ENCODE data around the gene MAP1A. TPM values are rescaled to one million over a fixed set of nuclear protein-coding genes. Genes with fewer than 3 reads are reported as not detected.
A peak's percentile ranks its signal among the peaks of the same experiment; 100 is the strongest.

Gene MAP1A
- total and polyA plus RNA-seq, 12 donors, result 3.4 to 139 (median 45.5) TPM

- DNase-seq (no peak), ATAC-seq (no peak)
- Histone ChIP-seq H3K4me1 (peaks cover 0 to 31% (median 22%) of the 10 kb centered on the region in 9 donors), H3K27ac (no peak overlapping the region), H3K4me3 (no peak overlapping the region), H3K36me3 (peaks cover 0 to 74% (median 17%) of the 10 kb centered on the region in 9 donors), H3K9me3 (no peaks in the 10 kb centered on the region), H3K27me3 (no peaks in the 10 kb centered on the region)
- TF ChIP-seq CTCF (IDR thresholded peaks at IDR 0.05), result no peak
- intact Hi-C loops (cut with DNase I), result no loop called here
- 0 to 2% methylated on average over 1 of the region's 1 CpG for WGBS, 2 donors
These were observed 28.2 kb upstream of the MAP1A start for GRCh38 chr15:43489191-43489590.

DNA sequence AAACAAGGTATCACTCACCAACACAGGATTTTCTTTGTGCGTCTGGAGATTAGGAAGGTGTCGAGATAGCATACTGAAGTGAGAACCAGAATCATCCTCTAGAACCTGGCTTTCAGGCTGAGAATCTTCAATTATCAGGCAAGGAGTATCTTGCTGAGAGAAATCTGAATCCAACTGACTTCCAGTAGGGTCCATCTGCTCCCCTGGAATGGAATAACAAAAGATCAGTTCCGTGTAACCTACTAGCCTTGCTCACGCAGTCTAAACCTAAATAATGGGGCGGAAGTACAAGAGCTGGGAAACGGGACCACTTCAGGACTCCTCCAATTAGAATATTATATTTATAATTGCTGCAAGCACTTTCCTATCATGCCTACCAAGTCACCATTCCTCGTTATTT, 25.1 kb upstream of the MAP1A start:
- TF ChIP-seq CTCF (IDR thresholded peaks at IDR 0.05), result no peak
- Histone ChIP-seq H3K9me3 (no peaks in the 10 kb centered on the region), H3K4me1 (peaks cover 0 to 27% (median 21%) of the 10 kb centered on the region in 9 donors), H3K27me3 (no peaks in the 10 kb centered on the region), H3K36me3 (peaks cover 0 to 43% (median 13%) of the 10 kb centered on the region in 9 donors), H3K4me3 (peak overlapping the region; percentile 61 to 96 (median 75)), H3K27ac (peak overlapping the region in 9 of 10 donors; percentile 30 to 88 (median 79))
- WGBS, 2 donors, result 6 to 9% methylated on average over 7 of the region's 7 CpGs
- ATAC-seq (no peak), DNase-seq (no peak)
- intact Hi-C loops (cut with DNase I), result loop anchor here in 4 of 10 donors (2.0 to 5.0 kb wide), 2 partner anchors 19 to 300 kb away; partner anchors contain the start of gene SERF2 (in 1 of the 4)

GRCh38 chr15:43492673-43493601, 24.5 kb upstream of the MAP1A start, which contains the start of gene TP53BP1:
Gene TP53BP1, minus strand, starts transcription at chr15:43493156. Its CDS starts 113 bp downstream, at chr15:43493043.
- 1% methylated on average over 54 of the region's 54 CpGs for WGBS, 2 donors
- Histone ChIP-seq H3K36me3 (peaks cover 0 to 37% (median 10%) of the 10 kb centered on the region in 9 donors), H3K27ac (peak within 1 kb of the TSS in 9 of 10 donors; percentile 30 to 88 (median 79)), H3K9me3 (no peaks in the 10 kb centered on the region), H3K4me1 (peaks cover 0 to 27% (median 21%) of the 10 kb centered on the region in 9 donors), H3K4me3 (peak within 1 kb of the TSS; percentile 61 to 96 (median 75)), H3K27me3 (no peaks in the 10 kb centered on the region)
- peak; percentile 96 to 98 for DNase-seq
- ATAC-seq, result peak; percentile 99 to 100 (median 100)
- TF ChIP-seq CTCF (IDR thresholded peaks at IDR 0.05), result peak in 1 of 9 donors; percentile 6
- intact Hi-C loops (cut with DNase I), result loop anchor here in 4 of 10 donors (2.0 to 5.0 kb wide), 2 partner anchors 18 to 299 kb away; partner anchors contain the start of gene SERF2 (in 1 of the 4)

- 64 to 66% methylated on average over 7 of the region's 7 CpGs for WGBS, 2 donors
- H3K4me3 ChIP-seq, result peak overlapping the region in 8 of 10 donors; percentile 61 to 96 (median 75)
- DNase-seq (no peak), ATAC-seq (no peak)
- H3K36me3 ChIP-seq, result peaks cover 0 to 27% (median 3%) of the 10 kb centered on the region in 9 donors
- TF ChIP-seq CTCF (IDR thresholded peaks at IDR 0.05), result no peak
- H3K27ac ChIP-seq, result peak overlapping the region in 7 of 10 donors; percentile 30 to 88 (median 84)
- no peaks in the 10 kb centered on the region for H3K27me3 ChIP-seq
- intact Hi-C loops (cut with DNase I), result loop anchor here in 4 of 10 donors (2.0 to 5.0 kb wide), 2 partner anchors 17 to 298 kb away; partner anchors contain the start of gene SERF2 (in 1 of the 4)
- H3K9me3 ChIP-seq, result no peaks in the 10 kb centered on the region
- peaks cover 0 to 26% (median 19%) of the 10 kb centered on the region in 9 donors for H3K4me1 ChIP-seq
These were observed 23.5 kb upstream of the MAP1A start for GRCh38 chr15:43493703-43494472.

Measured in heart right ventricle (tissue), 16 donors.